ENCODE data around the gene CDH4.

The CDH4 gene

GRCh38 chr20:61702246-61702645 is 450.2 kb downstream of the CDH4 start:
- DNase-seq = no peak

GRCh38 chr20:61704661-61705060 is 452.6 kb downstream of the CDH4 start:
- DNase-seq = no peak

- DNase-seq = no peak
These were observed 453.6 kb downstream of the CDH4 start for GRCh38 chr20:61705386-61706258.

GRCh38 chr20:61706259-61706961 is 454.3 kb downstream of the CDH4 start:
- DNase-seq = no peak

- DNase-seq = no peak
These were observed 456.8 kb downstream of the CDH4 start for GRCh38 chr20:61708891-61709290.

GRCh38 chr20:61710108-61710507 is 458.0 kb downstream of the CDH4 start:
- no peak for DNase-seq

- no peak for DNase-seq
These were observed 460.6 kb downstream of the CDH4 start for GRCh38 chr20:61712688-61713087.

- DNase-seq = no peak
These were observed 466.4 kb downstream of the CDH4 start for GRCh38 chr20:61718361-61719005.

- DNase-seq = peak; percentile 27
These were observed 467.8 kb downstream of the CDH4 start for GRCh38 chr20:61719691-61720347.

GRCh38 chr20:61720348-61720696 is 468.3 kb downstream of the CDH4 start:
- DNase-seq = no peak

- DNase-seq = no peak
These were observed 470.2 kb downstream of the CDH4 start for GRCh38 chr20:61722146-61722678.

GRCh38 chr20:61723529-61724257 is 471.6 kb downstream of the CDH4 start:
- DNase-seq = no peak

- no peak for DNase-seq
These were observed 472.3 kb downstream of the CDH4 start for GRCh38 chr20:61724376-61724775.

- no peak for DNase-seq
These were observed 473.1 kb downstream of the CDH4 start for GRCh38 chr20:61725145-61725544.

GRCh38 chr20:61725966-61726365 is 473.9 kb downstream of the CDH4 start:
- no peak for DNase-seq

- DNase-seq = no peak
These were observed 474.9 kb downstream of the CDH4 start for GRCh38 chr20:61726979-61727378.

- DNase-seq = no peak
These were observed 475.7 kb downstream of the CDH4 start for GRCh38 chr20:61727761-61728160.

- DNase-seq = no peak
These were observed 476.3 kb downstream of the CDH4 start for GRCh38 chr20:61728326-61728725.

- DNase-seq = no peak
These were observed 477.0 kb downstream of the CDH4 start for GRCh38 chr20:61728786-61729770.

GRCh38 chr20:61730631-61731362 is 478.7 kb downstream of the CDH4 start:
- no peak for DNase-seq

Data from stimulated activated CD4-positive, alpha-beta T cell treated with anti-CD3 and anti-CD28 coated beads, Interleukin-4, amount 100 ng/mL, for 24 hours (primary cell).